Activated CD4-positive, alpha-beta T cell treated with anti-CD3 and anti-CD28 coated beads for 36 hours (primary cell): ENCODE data around the gene VSTM2L. TPM values are rescaled to one million over a fixed set of nuclear protein-coding genes. Genes with fewer than 3 reads are reported as not detected.

ENCODE experiments used
- ATAC-seq: fragments of 200-7000 bp; cut with Tn5 transposase; one replicate; pipeline ENCODE4 v1.10.0; 2021; ENCODE audit warnings: mild to moderate bottlenecking, moderate library complexity
- CTCF ChIA-PET: fragments of 350-600 bp; sonication (Branson Sonifier 250); formaldehyde crosslinking; loops from one replicate; lab custom pipeline; 2021; ENCODE audit warnings: antibody characterized with exemption; lab: Charles Lee
- POLR2A ChIA-PET: fragments of 350-600 bp; sonication (Branson Sonifier 250); formaldehyde crosslinking; loops from one replicate; lab custom pipeline; 2021; ENCODE audit warnings: antibody characterized with exemption, inconsistent platforms; lab: Charles Lee
- DNase-seq: peaks from one replicate; pipeline ENCODE4 v3.0.0-alpha.2; 2020
- H3K27ac Mint-ChIP-seq: one replicate; pipeline ENCODE4 v1.8.0; 2021; ENCODE audit warnings: mixed read lengths
- H3K27me3 Mint-ChIP-seq: one replicate; pipeline ENCODE4 v1.8.0; 2021; ENCODE audit warnings: mixed read lengths
- H3K36me3 Mint-ChIP-seq: one replicate; pipeline ENCODE4 v1.8.0; 2021; ENCODE audit warnings: low read depth, mixed read lengths
- H3K4me1 Mint-ChIP-seq: one replicate; pipeline ENCODE4 v1.8.0; 2021; ENCODE audit warnings: mixed read lengths
- H3K4me3 Mint-ChIP-seq: one replicate; pipeline ENCODE4 v1.8.0; 2021; ENCODE audit warnings: mild to moderate bottlenecking, moderate library complexity, mixed read lengths
- H3K9me3 Mint-ChIP-seq: one replicate; pipeline ENCODE4 v1.8.0; 2021; ENCODE audit warnings: low read depth, mixed read lengths
- intact Hi-C, 2 experiments: fragments of 100-400 bp; cut with DNase I in 1 of 2; cut with micrococcal nuclease in 1 of 2; formaldehyde crosslinking; loops; one replicate each; pipeline versions ENCODE4 v1.14.2 to v1.15.1; 2022 to 2024; cut with DNase I, micrococcal nuclease
- total RNA-seq, 2 experiments: library from RNA; stranded (reverse); gene quantifications; one replicate each; pipeline ENCODE4 v1.2.3, GENCODE V29; 2021

Gene VSTM2L
- total RNA-seq, 2 experiments from 2014 or later = not detected

DNA sequence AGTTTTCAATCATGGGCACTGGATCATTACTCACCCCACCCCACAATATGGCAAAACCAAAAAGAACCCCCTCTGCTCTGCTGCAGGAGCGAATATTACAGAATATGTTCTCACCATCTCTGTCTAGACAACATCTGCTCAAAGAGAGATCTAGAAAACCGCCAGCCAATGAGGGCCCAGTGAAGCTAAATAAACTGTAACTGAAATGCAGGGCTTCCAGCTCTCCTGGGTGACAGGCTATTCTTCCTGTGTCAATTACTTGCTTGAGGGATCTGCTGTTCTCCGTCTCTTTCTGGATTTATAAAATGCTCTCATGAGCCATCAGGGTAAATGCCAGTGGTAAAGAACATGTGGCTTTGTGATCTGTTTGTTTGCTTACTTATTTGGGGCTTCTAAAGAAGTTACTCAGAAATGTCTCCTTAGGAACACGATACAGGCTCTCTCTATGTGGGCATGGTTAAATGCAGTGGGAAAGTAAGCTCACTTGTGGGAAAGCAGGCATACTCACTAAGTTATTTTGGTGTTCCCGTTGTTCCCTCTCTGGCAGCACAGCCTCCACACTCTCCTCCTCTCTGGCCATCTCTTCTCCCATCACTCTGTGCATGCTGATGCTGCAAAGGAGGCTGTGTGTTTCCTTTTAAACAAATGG, 85.5 kb downstream of the VSTM2L start:
- H3K27ac Mint-ChIP-seq = no peak overlapping the region
- H3K4me3 Mint-ChIP-seq = no peak overlapping the region
- H3K27me3 Mint-ChIP-seq = no peaks in the 10 kb centered on the region
- no peaks in the 10 kb centered on the region for H3K9me3 Mint-ChIP-seq
- POLR2A ChIA-PET = no interaction called here
- intact Hi-C loops = no loop called here
- DNase-seq (no peak), ATAC-seq (no peak)
- CTCF ChIA-PET = interaction anchor here (0.9 kb wide), 1 partner anchor 131 kb away, joined by 3 read pairs; no protein-coding TSS in a partner anchor
- peaks cover 21% of the 10 kb centered on the region for H3K4me1 Mint-ChIP-seq
- H3K36me3 Mint-ChIP-seq = peaks cover 59% of the 10 kb centered on the region

DNA sequence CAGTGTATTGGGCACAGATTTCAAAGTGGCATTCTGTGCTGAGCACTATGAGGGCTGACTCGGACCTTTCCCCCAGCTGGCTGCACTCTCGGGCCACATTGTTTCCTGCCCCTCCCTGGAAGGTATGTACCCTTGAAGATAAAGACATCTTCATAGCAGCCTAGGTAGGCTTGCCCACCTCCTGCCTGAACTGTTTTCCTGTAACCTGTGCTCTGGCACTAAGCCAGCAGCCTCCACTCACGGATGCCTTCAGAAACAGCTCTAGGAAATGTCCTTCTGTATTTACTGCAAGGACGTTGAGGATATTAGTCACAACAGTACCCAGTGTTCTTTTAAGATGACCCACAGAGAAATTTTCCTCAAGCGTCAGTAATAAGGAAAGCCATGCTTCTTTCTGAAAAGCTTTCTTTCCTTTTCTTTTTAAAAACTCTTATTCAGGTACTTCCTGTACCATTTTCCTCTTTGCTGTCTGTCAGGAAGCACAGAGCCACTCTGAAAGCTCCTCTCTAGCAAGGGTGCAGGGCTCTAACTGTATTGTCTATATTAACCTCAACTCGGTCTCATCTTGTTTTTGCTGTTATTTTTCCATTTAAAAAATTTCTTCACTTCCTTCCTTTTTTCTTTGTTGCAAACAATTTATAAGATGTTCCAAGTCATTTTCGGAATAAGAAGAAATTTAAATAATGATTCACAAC, 86.8 kb downstream of the VSTM2L start:
- ChIA-PET CTCF (no interaction called here), POLR2A (no interaction called here)
- no peak overlapping the region for H3K27ac Mint-ChIP-seq
- peaks cover 21% of the 10 kb centered on the region for H3K4me1 Mint-ChIP-seq
- no peaks in the 10 kb centered on the region for H3K27me3 Mint-ChIP-seq
- ATAC-seq (no peak), DNase-seq (no peak)
- H3K36me3 Mint-ChIP-seq = peaks cover 57% of the 10 kb centered on the region
- no peaks in the 10 kb centered on the region for H3K9me3 Mint-ChIP-seq
- intact Hi-C loops = loop anchor here (1.0 to 5.0 kb wide), 4 partner anchors 12 to 297 kb away; partner anchors contain the start of genes CTNNBL1 (in 1 of the 2) and VSTM2L (in 1 of the 2)
- H3K4me3 Mint-ChIP-seq = no peak overlapping the region

DNA sequence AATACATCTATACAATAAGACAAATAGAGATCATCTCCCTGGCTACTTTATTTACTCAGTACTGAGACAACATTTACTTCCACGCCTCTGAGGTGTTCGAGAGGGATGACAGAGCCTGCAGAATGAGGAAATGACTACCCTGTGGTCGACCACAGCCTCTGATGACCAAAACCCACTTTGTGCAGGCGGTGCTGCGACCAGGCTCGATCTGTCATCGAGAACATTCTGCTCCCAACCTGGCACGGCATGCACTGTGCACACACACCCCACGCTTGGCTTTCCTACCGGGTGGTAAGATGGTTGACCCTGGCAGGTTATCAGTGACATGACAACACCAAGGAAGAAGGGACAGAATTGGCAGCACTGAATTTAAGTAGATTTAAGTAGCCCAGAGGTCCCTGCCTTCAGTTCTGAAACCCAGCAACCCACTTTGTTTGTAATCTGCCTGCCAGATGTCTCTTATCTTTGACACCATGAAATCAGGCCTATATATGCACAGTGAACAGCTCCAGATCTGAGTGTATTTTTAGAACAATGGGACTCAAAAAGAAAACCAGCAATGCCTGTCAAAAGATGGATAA, 87.7 kb downstream of the VSTM2L start:
- peak overlapping the region; percentile 23 for H3K4me3 Mint-ChIP-seq
- ChIA-PET POLR2A (no interaction called here), CTCF (interaction anchor here (0.6 to 1.0 kb wide), 3 partner anchors 12 to 230 kb away, joined by 3 read pairs; no protein-coding TSS in a partner anchor)
- peaks cover 58% of the 10 kb centered on the region for H3K36me3 Mint-ChIP-seq
- peak; percentile 92 for ATAC-seq
- H3K9me3 Mint-ChIP-seq = no peaks in the 10 kb centered on the region
- H3K27ac Mint-ChIP-seq = peak overlapping the region; percentile 58
- H3K4me1 Mint-ChIP-seq = peaks cover 21% of the 10 kb centered on the region
- no peaks in the 10 kb centered on the region for H3K27me3 Mint-ChIP-seq
- DNase-seq = peak; percentile 84
- intact Hi-C loops = loop anchor here (1.0 to 5.0 kb wide), 4 partner anchors 11 to 298 kb away; partner anchors contain the start of genes CTNNBL1 (in 1 of the 2) and VSTM2L (in 1 of the 2)

DNA sequence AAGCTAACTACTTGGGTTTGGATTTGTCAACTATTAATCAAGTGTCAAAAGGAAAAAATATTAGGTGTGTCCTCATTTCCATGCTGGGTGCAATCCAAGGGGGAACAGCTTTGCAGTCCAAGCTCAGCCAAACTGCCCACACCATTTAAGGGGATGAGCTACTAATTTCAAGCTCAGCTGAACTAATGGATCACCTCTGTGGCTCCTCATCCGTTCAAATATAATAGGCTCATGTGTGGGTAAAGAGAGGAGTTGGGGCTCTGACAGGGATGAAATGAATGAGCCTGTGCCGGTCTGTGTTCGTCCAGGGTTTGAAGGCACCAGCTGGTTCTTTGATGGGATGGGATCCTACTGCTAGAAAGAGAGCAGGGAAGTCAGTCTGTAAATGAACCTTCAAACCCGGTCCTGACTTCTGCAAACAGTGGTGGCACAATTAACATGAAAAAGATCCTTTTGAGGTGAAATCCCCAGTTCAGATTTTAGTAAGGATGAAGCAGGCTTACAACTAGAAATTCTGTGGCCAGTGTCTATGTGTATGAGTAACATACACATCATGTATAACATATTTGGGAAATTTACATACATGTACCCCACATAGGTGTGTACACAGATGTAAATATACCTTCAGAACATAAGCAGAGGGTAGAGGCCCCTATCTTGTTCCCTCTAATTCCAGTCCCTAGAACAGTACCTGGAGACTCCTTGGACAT, 88.4 kb downstream of the VSTM2L start:
- no peak for DNase-seq
- POLR2A ChIA-PET = no interaction called here
- intact Hi-C loops = loop anchor here (5.0 kb wide), 2 partner anchors 89 to 299 kb away; partner anchors contain the start of genes CTNNBL1 (in 1 of the 2) and VSTM2L (in 1 of the 2)
- Mint-ChIP-seq H3K36me3 (peaks cover 63% of the 10 kb centered on the region), H3K4me3 (no peak overlapping the region), H3K4me1 (peaks cover 21% of the 10 kb centered on the region), H3K9me3 (no peaks in the 10 kb centered on the region), H3K27ac (peak overlapping the region; percentile 58), H3K27me3 (no peaks in the 10 kb centered on the region)
- CTCF ChIA-PET = interaction anchor here (0.6 to 1.8 kb wide), 5 partner anchors 11 to 339 kb away, joined by 3 to 6 read pairs (median 3); no protein-coding TSS in a partner anchor
- peak; percentile 24 for ATAC-seq

DNA sequence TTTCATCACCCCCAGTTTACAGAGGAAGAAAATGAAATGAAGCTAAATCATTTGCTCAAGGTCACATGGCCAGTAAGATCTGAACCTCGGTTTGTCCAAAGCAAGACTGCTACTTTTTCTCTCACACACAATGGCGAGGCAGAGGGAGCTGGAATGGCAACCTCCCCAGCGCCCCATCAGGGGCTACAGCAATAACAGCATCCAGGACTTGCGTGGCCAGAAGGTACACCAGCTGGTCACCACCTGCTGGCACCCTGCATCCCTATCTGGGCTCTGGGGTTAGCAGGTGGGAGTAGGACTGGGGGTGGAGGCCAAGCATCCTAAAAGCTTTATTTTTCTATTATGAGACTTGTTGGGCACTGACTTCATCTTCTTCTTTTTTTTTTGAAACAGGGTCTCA, 89.0 kb downstream of the VSTM2L start:
- Mint-ChIP-seq H3K27me3 (no peaks in the 10 kb centered on the region), H3K36me3 (peaks cover 61% of the 10 kb centered on the region), H3K4me3 (no peak overlapping the region), H3K4me1 (peaks cover 21% of the 10 kb centered on the region), H3K9me3 (no peaks in the 10 kb centered on the region), H3K27ac (peak overlapping the region; percentile 19)
- CTCF ChIA-PET = interaction anchor here (1.1 to 2.1 kb wide), 4 partner anchors 11 to 340 kb away, joined by 3 to 8 read pairs (median 6); no protein-coding TSS in a partner anchor
- DNase-seq = no peak
- POLR2A ChIA-PET = no interaction called here
- no peak for ATAC-seq
- intact Hi-C loops = loop anchor here (2.0 to 5.0 kb wide), 4 partner anchors 89 to 427 kb away; partner anchors contain the start of genes VSTM2L (in 2 of the 2) and CTNNBL1 (in 1 of the 2)

DNA sequence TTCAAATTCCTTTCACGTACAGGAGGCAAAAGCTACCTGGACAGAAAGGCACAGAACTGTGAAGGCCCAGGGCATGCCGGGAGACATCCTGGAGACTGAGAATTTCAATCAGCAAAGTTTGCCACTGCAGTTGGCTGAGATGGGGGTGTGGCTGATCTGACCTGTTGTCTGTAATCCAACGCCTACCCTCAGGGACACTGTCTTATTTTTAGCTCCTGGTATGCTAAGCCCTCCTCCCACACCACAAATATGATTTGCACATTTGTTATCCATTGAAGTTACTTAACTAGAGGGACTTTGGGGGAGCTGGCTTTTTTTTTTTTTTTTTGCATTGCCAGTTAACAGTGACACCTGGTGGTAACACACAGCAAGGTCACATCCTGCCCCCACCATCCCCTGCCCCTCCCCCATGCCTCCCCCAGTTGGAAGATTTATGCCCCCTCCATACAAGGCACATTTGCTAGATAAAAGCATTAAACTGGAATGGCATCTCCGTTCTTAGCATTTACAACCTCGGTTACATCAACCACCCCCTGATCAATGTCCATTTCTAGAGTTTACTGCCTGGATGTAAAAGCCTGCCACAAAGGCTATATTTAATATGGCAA, 90.0 kb downstream of the VSTM2L start:
- ChIA-PET CTCF (interaction anchor here (0.6 to 2.1 kb wide), 9 partner anchors 12 to 788 kb away, joined by 3 to 8 read pairs (median 3); no protein-coding TSS in a partner anchor), POLR2A (no interaction called here)
- no peak overlapping the region for H3K27ac Mint-ChIP-seq
- peaks cover 21% of the 10 kb centered on the region for H3K4me1 Mint-ChIP-seq
- ATAC-seq (no peak), DNase-seq (peak; percentile 47)
- H3K4me3 Mint-ChIP-seq = no peak overlapping the region
- no peaks in the 10 kb centered on the region for H3K27me3 Mint-ChIP-seq
- H3K36me3 Mint-ChIP-seq = peaks cover 58% of the 10 kb centered on the region
- no peaks in the 10 kb centered on the region for H3K9me3 Mint-ChIP-seq
- intact Hi-C loops = loop anchor here (1.0 to 5.0 kb wide), 6 partner anchors 90 to 429 kb away; partner anchors contain the start of genes VSTM2L (in 2 of the 2) and CTNNBL1 (in 1 of the 2)

DNA sequence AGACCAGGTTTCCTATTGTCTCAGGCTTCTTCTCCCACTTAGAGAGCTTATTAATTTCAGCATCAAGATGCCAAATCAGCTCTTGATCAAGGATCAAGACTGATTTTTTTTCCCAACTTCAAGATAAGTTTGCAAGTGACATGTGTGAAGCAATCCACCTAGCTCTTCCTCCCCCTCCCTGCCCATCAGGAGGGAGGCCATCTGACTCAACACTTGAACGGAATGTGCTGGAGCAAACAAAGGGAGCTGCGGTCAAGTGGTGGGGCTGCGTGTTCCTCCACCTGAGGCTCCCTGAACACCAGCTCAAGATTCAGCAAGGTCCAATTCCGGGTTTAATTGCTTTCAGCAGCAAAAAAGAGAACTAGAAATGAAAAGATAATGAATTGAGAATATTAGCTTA, 91.6 kb downstream of the VSTM2L start:
- no peaks in the 10 kb centered on the region for H3K9me3 Mint-ChIP-seq
- intact Hi-C loops = loop anchor here (5.0 kb wide), 2 partner anchors 92 to 302 kb away; partner anchors contain the start of genes CTNNBL1 (in 1 of the 2) and VSTM2L (in 1 of the 2)

More for the DNA sequence above, 91.6 kb downstream of the VSTM2L start:
- Mint-ChIP-seq H3K27me3 (no peaks in the 10 kb centered on the region), H3K4me1 (peaks cover 24% of the 10 kb centered on the region), H3K27ac (no peak overlapping the region), H3K36me3 (peaks cover 48% of the 10 kb centered on the region), H3K4me3 (no peak overlapping the region)
- DNase-seq = no peak
- ATAC-seq = no peak
- ChIA-PET CTCF (interaction anchor here (0.6 to 1.4 kb wide), 5 partner anchors 9 to 428 kb away, joined by 3 to 4 read pairs (median 3); no protein-coding TSS in a partner anchor), POLR2A (interaction anchor here (0.8 kb wide), 1 partner anchor 430 kb away, joined by 3 read pairs; no protein-coding TSS in a partner anchor)

Other genes with a start within 250 kb of the VSTM2L start
- 10 to 100 TPM; 72.6 to 93.4 TPM for gene CTNNBL1, start 209.1 kb upstream of the VSTM2L start, total RNA-seq
- gene TTI1, start 130.3 kb downstream of the VSTM2L start, total RNA-seq = 10 to 100 TPM; 35.6 to 36.7 TPM
- 10 to 100 TPM; 29.9 to 36.4 TPM for gene RPRD1B, start 130.6 kb downstream of the VSTM2L start, total RNA-seq